22Rv1 (cell line): ENCODE measurements around the gene SPATA17.

Experiments used
- CTCF ChIP-seq: fragments of 450-650 bp; IDR thresholded peaks from 2 replicates; pipeline ENCODE4 v1.5.1; 2017; ENCODE audit warnings: mild to moderate bottlenecking
- ZFX ChIP-seq: fragments of 450-650 bp; IDR thresholded peaks from 2 replicates; pipeline ENCODE4 v1.6.1; 2017; ENCODE audit warnings: antibody characterized with exemption, borderline replicate concordance

GRCh38 chr1:217590598-217590997 lies 40.5 kb upstream of the SPATA17 start:
- TF ChIP-seq CTCF (peak; percentile 37), ZFX (no peak)
